GM19239 (cell line): ENCODE results near the gene CDH16.
"Not testable (repeated sequence)": the region's sequence is repeated elsewhere in the genome, so short reads cannot be mapped to it uniquely, and the experiment has no call there.

ENCODE experiments used
- DNase-seq: peaks from one replicate; pipeline ENCODE4 v3.0.0; 2011; ENCODE audit warnings: low spot score; ENCODE audit not compliant: insufficient read length
- FAIRE-seq: peaks from 2 replicates; lab custom pipeline; 2011; peaks lifted over from hg19 to GRCh38; lab: Jason Lieb, UNC

Gene CDH16

DNA sequence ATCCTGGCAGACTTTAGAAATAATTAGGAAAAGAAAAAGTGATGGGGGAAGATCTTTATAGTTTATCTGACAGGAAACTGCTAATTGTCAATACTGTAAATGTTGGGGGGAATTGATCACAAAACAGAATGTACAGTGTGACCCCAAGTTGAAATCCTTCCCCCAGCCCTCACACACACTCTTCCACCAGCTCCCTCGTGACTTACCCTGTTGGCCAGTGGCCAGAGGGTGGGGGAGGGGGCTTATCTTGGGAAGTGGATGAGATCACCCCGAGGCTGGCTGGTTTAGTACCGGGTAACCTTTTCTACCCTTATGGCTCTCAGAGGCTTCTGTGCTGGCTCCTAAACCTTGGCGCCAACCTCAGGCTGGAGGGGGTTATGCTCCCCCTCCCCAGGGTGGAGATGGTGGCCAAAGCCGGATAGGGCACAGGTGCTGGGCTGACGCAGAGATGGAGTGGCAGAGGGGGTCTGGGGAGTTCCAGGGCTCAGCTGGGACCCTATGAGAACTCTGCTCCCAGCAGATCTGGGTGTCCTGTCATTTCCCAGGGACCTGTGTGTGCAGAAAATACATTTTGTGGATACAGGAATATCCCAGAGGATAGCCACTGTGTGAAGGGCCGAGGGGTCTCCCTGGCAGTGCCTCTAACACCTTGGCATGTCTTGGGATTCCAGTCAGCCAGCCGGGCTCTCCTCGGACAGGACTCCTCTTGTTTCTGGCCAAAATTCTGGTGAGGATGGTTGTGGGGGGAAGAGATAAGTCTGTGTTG, 18.6 kb downstream of the CDH16 start:
- FAIRE-seq, result no peak

DNA sequence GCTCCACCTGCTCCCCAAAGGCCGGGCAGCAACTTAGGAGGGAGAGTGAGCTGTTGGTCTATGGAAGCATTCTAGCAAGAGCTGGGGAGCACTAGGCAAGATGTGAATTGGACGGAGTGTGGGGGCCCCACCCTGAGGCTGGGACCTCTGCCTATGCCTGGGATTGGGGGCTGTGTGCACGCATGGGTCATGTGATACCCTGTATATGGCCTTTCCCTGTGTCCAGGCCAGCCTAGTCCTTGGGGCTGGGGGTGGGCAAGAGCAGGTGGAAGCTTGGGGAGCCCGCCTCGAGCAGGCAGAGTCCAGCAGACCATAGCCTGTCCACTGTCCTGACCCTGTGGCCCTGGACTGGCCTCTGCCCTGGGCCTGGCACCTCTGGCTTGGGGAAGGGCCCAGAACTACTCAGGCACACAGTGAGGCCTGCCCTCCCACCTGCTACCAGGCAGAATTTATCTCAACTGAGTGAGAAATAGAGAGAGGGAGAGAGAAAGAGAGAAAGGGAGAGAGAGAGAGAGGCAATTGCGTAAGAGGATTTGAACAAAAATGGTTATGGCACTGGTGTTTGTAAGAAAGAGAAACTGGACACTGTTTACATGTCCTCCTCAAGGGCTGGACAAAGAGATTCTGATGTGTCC, 19.3 kb downstream of the CDH16 start:
- FAIRE-seq, result no peak
- DNase-seq, result no peak

More for the DNA sequence above, 18.6 kb downstream of the CDH16 start:
- DNase-seq, result no peak

DNA sequence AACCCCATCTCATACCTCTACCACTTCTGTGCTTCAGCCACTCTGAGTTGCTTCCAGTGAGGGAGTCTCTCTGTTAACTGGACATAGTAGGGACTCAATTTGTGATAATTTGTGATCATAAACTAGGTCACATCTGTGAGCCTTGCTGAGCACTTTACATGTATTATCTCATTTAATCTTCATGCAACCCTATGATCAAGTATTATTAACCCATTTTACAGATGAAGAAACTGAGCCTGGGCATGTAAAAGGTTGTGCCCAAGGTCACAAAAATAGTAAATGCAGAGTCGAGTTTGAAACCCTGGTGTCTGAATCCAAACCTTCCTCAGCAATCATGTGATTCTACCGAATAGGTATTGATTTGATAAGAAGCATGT, 19.8 kb downstream of the CDH16 start:
- DNase-seq (no peak), FAIRE-seq (no peak)

DNA sequence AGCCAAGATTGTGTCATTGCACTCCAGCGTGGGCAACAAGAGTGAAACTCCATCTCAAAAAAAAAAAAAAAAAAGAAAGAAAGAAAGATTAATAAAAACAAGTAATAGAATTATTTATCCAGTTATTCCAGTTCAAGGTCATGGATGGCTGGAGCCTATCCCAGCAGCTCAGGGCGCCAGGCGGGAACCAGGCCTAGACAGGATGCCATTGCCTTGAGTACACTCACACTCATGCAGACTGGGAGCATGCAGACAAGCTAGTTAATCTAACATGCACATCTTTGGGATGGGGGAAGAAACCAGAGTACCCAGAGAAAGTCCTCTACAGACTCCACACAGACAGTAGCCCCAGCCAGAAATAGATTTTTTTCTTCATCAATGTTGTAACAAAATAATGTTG, 20.5 kb downstream of the CDH16 start:
- FAIRE-seq, result no peak
- no peak for DNase-seq

DNA sequence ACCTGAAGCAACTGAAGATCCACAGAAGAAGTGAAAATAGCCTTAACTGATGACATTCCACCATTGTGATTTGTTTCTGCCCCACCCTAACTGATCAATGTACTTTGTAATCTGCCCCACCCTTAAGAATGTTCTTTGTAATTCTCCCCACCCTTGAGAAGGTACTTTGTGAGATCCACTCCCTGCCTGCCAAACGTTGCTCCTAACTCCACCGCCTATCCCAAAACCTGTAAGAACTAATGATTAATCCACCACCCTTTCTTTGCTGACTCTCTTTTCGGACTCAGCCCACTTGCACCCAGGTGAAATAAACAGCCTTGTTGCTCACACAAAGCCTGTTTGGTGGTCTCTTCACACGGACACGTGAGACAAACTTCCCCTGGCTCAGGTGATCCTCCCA, 22.0 kb downstream of the CDH16 start:
- not testable (repeated sequence) for DNase-seq, FAIRE-seq

DNA sequence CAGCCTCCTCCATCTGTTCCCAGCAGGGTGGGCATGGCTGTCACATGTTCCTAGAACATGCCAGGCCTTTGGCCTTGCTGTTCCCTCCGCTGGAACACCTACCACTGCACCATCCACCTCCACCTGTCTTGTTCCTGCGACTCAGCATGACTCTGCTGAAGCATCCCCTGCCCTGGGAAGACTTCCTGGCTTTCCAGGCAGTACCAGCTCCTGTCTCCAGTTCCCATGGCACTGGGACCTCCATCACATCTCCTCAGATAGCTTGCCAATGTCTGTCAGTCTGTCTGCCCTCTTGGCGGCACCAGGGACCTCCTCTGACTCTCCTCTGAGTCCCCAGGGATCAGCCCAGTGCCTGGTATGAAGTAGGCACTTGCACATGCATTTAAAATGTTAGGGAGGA, 22.7 kb downstream of the CDH16 start:
- FAIRE-seq, result no peak

DNA sequence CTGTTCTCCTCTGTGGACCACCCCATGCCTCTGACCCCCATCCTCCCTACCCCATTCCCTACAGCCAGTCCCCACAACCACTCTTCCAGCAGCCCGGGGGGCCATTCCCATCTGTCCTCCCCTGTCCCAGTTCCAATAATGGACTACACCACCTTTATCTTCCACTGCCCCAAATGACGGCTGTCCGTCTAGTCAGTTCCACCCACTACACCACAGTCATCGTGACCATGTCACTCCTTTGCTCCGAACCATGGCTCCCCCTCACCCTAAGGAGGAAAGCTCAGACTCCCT, 23.1 kb downstream of the CDH16 start:
- no peak for FAIRE-seq
- no peak for DNase-seq

More for the DNA sequence above, 22.7 kb downstream of the CDH16 start:
- DNase-seq, result no peak

DNA sequence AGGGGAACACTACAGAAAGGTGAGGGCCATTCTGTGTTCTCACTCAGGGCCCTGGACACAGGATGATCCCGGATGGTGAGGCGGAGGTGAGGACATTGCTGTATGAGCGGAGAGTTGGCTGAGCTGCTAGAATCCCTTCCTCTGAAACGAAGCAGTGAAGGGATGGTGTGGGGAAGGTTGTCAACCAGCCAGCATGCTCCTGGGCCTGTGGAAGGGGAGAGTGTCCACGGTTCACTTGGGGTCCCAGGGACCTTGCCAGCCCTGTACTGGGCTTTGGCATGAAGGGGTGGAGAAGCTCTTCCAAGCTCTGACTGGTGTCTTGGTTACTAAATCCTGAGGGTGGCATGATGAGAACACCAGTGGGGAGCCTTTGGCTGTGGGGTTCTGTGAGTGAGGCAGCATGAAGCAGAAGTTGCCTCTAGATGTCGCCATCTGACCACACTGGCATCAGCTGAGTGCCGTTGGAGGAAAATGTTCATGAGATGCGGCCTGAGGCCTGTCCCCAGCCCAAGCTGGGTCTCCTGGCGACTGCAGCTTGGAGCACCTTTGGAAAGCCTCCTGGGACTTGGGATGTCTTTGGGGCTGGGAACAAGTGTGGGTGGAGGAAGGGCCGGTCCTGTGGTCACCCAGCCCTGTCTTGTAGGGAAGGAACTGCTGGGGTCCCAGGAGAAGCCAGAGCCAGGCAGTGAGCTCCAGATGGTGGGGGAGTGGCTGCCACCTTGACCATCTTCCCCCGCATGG, 23.6 kb downstream of the CDH16 start:
- DNase-seq, result peak; percentile 46
- FAIRE-seq, result peak; percentile 68

DNA sequence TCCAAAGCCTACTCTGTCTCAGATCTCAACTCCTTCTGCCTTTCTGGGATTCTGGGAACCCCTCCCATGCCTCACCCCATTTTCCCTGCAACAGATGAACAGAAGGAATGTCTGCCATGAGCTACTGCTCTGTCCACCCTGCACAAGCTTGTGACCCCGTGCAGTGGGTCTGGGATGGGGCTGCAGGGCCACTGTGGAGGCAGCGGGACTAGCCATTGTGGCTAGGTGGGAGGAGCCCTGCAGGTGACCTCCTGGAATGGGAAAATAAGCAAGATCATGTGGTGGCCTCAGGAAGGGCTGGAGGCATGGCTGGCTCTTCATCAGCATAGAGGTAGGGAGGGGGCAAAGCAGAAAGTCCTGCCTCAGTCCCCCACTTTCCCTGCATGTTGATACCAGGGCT, 24.6 kb downstream of the CDH16 start:
- DNase-seq (no peak), FAIRE-seq (no peak)

DNA sequence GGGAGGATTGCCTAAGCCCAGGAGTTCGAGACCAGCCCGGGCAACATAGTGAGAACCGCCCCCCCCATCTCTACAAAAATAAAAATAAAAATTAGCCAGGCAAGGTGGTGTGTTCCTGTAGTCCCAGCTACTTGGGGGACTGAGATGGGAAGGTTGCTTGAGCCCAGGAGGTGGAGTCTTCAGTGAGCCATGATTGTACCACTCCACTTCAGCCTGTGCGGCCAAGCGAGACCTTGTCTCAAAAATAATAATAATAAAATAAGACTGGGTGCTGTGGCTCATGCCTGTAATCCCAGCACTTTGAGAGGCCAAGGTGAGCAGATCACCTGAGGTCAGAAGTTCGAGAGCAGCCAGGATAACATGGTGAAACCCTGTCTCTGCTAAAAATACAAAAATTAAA, 26.9 kb downstream of the CDH16 start:
- DNase-seq (no peak), FAIRE-seq (no peak)

DNA sequence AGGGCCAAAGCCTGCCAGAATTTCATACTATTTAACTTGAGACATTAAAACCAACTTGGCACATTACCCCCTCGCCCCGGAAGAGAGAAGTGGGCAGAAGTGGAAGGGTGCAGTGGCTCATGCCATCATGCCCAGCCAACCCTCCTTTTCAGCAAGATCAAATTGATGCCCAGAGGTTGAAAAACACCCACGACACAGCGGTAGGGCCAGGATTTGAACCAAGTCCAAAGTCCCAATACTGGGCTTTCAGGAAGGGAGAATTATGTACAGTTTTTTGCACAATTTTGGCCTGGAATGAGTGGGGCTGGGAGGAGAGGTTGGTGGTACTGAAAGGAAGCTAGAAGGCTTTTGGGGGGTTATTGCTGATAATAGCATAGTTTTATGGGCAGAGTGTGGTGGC, 27.3 kb downstream of the CDH16 start:
- no peak for DNase-seq
- no peak for FAIRE-seq

DNA sequence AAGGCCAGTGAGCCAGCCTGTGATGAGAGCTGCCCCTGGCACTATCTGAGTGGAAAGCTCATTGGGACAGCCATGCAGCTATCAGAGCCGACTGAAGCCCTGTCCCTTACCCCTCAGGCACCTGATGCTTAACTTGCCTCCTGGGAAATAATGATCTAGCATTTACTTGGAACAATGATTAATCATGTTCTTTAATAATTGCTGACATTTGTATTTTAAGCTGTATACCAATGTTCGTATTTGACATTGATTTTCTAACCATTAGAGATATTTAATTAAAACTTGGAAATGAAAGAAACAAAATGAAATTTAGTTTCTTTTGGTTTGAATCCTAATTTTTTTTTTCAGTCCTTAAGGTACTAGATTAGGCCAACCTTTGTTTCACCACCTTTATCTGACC, 27.9 kb downstream of the CDH16 start:
- FAIRE-seq (no peak), DNase-seq (no peak)

DNA sequence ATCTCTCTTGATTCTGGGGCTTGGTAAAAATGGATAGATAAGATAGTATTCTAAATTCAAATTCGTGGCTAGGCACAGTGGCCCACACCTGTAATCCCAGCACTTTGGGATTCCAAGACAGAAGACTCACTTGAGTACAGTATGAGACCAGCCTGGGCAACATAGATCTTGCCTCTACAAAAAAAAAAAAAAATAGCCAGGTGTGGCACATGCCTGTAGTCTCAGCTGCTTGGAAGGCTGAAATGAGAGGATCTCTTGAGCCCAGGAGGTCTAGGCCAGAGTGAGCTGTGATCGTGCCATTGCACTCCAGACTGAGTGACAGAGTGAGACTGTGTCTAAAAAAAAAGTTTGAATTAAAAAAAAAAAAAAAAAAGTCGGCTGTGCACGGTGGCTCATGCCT, 29.1 kb downstream of the CDH16 start:
- FAIRE-seq, result no peak
- DNase-seq, result no peak

DNA sequence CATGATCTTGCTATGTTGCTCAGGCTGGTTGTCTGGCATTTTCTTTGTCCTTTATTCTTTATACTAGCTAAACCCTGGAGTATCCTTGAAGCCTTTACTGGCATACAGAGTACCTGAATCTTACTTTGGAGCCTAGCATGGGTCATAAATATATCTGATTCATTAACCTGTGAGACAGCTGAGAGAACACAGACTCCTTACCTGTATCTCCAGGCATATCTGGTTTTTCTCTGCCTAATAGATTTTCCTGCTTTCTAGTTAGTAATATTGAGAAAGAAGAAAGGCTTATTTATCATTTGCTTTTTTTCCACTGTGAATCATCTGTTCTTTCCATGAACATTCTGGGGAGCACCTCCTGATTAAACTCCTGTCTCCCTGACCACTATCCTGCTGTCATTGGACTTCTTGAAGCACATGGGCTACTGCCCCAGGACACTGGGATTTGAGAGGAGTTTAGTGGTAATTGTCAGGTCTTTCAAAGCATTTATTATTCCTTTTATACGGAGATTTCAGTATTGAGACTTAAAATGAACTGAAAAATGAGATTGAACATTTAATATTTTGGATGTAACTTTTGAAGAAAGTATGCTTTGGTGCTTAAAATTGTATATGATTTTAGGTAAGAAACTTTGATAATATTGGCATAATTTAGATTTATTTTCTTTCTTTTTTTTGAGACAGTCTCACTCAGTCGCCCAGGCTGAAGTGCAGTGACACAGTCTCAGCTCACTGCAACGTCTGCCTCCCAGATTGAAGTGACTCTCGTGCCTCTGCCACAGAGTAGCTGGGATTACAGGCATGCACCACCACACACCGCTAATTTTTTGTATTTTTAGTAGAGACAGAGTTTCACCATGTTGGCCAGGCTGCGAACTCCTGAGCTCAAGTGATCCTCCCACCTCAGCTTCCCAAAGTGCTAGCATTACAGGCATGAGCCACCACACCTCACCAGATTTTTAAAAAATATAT, 29.8 kb downstream of the CDH16 start:
- no peak for DNase-seq
- FAIRE-seq, result no peak

DNA sequence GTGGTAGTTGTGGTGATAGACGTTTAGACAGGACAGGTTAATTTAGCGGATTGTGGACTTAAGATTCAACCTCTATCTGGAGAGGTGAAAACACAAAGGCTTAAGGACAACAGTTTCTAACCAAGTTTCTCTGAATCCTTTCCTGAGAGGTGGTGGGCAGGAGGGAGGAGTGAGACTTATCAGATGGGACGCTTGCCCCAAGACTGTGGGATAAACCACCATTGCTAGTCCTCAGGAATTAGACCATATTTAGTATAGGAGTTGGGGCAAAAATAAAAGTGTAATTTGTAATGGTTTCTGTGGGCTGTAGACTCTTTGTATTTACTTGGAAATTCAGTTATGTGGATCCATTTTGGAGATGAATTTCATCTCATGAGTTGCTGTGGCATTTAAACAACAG, 31.8 kb downstream of the CDH16 start:
- no peak for FAIRE-seq
- DNase-seq, result no peak

DNA sequence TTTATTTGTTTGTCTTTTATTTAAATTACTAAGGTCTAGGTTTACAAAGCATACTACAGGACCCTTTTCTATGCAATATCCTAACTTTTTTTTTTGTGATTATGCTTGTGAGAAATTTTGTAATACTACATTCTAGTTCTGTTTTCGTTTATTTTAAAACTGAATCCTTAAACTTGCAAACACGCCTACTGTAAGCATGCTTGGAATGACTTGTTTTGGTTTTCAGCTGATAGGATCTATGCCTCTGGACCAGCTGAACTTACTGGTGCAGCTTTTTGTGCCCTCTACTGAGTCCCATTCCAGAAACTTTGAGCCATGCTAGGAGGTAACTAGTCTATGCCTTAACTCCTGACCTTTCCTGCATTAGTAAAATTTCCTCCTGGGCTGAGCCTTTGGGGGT, 32.4 kb downstream of the CDH16 start:
- no peak for DNase-seq
- no peak for FAIRE-seq

DNA sequence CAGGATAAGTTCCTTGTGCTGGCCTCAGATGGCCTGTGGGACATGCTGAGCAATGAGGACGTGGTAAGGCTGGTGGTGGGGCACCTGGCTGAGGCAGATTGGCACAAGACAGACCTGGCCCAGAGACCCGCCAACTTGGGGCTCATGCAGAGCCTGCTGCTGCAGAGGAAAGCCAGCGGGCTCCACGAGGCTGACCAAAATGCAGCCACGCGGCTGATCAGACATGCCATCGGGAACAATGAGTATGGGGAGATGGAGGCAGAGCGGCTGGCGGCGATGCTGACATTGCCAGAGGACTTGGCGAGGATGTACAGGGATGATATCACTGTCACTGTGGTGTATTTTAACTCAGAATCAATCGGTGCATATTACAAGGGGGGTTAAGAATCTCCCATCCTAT, 33.2 kb downstream of the CDH16 start:
- FAIRE-seq (no peak), DNase-seq (no peak)

DNA sequence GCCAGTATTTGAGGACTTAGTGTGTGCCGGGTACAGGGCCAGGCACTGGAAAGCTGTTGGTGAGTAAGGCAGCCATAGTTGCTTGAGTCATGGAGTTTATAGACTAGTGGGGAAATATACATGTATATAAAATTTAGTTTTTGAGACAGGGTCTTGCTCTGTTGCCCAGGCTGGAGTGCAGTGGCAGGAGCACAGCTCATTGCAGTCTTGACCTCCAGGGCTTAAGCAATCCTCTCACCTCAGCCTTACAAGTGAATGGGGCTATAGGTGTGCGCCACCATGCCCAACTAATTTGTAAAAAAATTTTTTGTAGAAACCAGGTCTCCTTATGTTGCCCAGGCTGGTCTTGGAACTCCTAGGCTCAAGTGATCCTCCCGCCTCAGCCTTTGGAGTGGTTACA, 36.0 kb downstream of the CDH16 start:
- DNase-seq, result no peak
- no peak for FAIRE-seq

DNA sequence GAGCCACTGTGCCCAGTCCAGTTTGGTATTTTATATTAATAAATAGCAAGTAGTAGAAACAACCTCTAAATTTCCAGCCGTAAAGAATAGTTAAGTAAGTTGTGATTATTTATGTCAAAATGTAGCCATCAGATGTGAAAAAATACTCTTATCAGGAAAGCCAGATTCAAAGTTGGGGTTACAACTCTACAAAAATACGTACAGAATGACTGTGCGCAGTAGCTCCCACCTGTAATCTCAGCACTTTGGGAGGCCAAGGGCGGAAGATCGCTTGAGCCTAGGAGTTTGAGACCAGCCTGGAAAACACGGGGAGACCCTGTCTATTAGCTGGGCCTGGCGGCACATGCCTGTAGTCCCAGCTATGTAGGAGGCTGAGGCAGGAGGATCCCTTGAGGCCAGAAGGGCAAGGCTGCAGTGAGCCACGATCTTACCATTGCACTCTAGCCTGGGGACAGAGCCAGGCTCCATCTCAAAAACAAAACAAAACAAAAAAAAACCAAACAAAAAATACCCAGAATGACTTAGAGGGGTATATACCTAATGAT, 36.6 kb downstream of the CDH16 start:
- FAIRE-seq (no peak), DNase-seq (no peak)

DNA sequence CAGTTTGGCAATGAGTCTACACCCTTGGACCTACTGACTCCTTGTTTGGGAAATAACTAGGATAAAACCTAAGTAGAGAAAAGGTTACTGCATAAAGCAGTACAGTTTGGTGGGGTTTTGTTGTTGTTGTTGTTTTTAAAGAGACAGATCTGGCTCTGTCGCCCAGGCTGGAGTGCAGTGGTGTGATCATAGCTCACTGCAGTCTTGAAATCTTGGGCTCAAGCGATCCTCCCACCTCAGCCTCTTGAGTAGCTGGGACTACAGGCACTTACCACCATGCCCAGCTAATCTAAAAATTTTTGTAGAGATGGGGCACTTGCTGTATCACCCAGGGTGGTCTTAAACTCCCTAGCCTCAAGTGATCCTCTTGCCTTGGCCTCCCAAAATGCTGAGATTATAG, 37.1 kb downstream of the CDH16 start:
- DNase-seq, result no peak
- no peak for FAIRE-seq
